GM19395 (cell line): ENCODE measurements around the gene NFATC2IP.
"Not testable (repeated sequence)": the region's sequence is repeated elsewhere in the genome, so short reads cannot be mapped to it uniquely, and the experiment has no call there.

Source experiments
- ATAC-seq: cut with Tn5 transposase; IDR thresholded peaks from one replicate; pipeline ENCODE4 v1.9.1; 2021; ENCODE audit warnings: mild to moderate bottlenecking, moderate library complexity; ENCODE audit not compliant: unreplicated experiment

Gene NFATC2IP

GRCh38 chr16:28990375-28991040 lies 39.8 kb downstream of the NFATC2IP start:
- no peak for ATAC-seq

GRCh38 chr16:28991687-28992086 lies 41.0 kb downstream of the NFATC2IP start:
- no peak for ATAC-seq

GRCh38 chr16:28992496-28992895 lies 41.8 kb downstream of the NFATC2IP start:
- ATAC-seq: no peak

- no peak for ATAC-seq
Measured at GRCh38 chr16:28998837-28999236, 48.1 kb downstream of the NFATC2IP start.

GRCh38 chr16:28999577-28999976 lies 48.8 kb downstream of the NFATC2IP start:
- ATAC-seq: no peak

DNA sequence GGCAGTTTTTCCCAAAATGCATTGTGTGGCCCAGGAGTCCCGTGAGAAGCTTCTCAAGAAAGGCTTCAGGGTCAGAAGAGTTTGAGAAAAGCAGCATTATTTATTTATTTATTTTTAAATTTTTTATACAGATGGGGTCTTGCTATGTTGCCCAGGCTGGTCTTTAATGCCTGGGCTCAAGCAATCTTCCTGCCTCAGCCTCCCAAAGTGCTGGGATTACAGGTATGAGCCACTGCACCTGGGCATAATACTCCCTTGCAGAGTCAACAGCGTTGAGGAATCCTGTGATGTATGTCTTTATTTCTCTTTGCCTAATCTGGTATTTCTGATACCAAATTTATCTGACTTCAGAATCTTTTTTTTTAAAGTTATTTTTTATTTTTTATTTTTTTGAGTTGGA lies 49.3 kb downstream of the NFATC2IP start:
- no peak for ATAC-seq

- not testable (repeated sequence) for ATAC-seq
Measured at GRCh38 chr16:29004496-29005139, 53.9 kb downstream of the NFATC2IP start.

DNA sequence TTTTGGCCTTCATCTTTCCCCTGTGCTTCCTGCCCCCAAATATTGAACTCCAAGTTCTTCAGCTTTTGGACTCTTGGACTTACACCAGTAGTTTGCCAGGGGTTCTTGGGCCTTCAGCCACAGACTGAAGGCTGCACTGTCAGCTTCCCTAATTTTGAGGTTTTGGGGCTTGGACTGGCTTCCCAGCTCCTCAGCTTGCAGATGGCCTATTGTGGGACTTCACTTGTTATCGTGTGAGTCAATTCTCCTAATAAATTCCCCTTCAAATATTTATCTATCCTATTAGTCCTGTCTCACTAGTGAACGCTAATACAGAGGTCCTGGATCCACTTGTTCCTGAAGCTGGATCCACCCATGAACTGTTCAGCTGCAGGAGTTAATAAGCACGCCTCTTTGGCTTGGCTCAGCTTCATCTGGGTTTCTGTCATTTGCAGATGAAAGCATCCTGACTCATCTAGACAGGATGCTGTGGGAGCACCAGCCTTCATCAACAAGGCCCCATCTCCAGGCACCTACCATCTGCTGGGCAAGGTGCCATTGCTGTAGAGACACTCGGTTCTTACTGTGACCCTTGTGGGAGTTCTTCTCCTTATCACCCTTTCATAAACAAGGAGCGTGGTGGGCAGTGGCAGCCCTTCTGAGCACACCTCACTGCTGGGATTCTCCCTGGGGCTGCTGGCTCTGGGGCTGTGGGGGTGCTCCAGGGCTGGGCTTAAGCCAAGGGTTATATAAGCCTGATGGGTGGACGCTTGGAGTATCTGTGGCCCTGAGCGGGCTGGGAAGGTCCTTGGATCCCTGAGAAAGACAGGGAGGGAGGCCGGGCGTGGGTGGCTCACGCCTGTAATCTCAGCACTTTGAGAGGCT lies 57.2 kb downstream of the NFATC2IP start:
- no peak for ATAC-seq

GRCh38 chr16:29009050-29009837 lies 58.5 kb downstream of the NFATC2IP start:
- no peak for ATAC-seq

DNA sequence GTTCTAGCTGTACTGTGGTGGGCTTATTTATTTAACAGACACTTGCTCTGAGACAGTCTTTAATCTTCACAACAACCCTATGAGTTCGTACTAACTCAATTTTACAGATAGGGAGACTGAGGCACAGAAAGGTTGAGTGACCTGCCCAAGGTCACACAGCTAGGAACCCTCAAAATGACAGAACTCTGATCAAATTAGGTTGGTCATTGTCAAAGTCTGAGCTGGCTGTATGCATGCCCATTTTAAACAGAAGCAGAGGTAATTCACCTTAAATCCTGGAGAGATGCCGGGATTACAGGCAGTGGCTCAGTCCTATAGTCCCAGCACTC lies 59.1 kb downstream of the NFATC2IP start:
- no peak for ATAC-seq

- ATAC-seq: no peak
Measured at GRCh38 chr16:29011112-29011511, 60.4 kb downstream of the NFATC2IP start.

- ATAC-seq: no peak
Measured at GRCh38 chr16:29011851-29012250, 61.1 kb downstream of the NFATC2IP start.

- ATAC-seq: no peak
Measured at GRCh38 chr16:29012913-29013553, 62.3 kb downstream of the NFATC2IP start.

GRCh38 chr16:29014561-29015069 lies 63.9 kb downstream of the NFATC2IP start:
- ATAC-seq: no peak
